HTR-8/SVneo (cell line): Measurements from ENCODE around the gene ARHGEF10L.
A peak's percentile ranks its signal among the peaks of the same experiment; 100 is the strongest.

ENCODE experiments used
- DNase-seq: peaks from one replicate; pipeline ENCODE4 v3.0.0; 2011; ENCODE audit warnings: low spot score, mixed read lengths; ENCODE audit not compliant: insufficient read length
- FAIRE-seq: peaks from 2 replicates; lab custom pipeline; 2011; peaks lifted over from hg19 to GRCh38; lab: Jason Lieb, UNC

ARHGEF10L gene

DNA sequence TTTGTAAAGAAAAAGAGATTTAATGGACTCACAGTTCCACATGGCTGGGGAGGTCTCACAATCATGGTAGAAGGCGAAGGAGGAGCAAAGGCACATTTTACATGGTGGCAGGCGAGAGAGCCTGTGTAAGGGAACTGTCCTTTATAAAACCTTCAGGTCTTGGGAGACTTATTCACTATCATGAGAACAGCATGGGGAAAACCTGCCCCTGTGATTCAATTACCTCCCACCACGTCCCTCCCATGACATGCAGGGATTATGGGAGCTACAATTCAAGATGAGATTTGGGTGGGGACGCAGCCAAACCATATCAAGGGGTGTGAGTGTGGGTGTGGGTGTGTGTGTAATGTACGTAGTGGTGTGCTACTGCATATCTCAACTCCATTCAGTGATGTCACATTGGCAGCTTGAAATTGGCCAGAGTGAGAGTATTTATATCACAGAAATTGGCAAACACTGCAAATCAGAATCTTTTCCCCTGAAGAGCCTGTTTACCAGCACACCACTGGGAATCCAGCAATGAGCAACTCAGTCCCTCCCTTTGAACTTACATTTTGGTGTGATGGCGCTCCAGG lies 5.4 kb downstream of the ARHGEF10L start:
- DNase-seq = no peak
- FAIRE-seq = peak; percentile 74

DNA sequence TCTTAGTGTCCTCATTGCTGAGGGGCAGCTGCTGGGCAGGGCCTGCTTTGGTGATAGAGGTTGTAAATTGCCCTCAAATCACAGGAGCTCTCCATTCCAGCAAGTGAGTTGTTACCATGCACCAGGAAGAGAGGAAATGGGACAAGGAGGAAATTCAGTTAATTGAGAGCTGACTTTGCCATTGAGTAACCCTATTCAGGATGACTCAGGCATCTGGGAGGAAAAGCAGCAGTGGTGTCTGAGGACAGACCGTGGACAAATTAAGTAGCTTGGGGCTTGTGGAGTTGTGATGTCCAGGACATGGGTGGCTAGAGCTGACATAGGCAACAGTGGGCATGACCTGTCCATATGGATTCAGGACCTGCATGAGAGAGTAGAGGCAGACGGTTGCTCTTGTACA lies 5.9 kb downstream of the ARHGEF10L start:
- peak; percentile 31 for DNase-seq
- FAIRE-seq = no peak

DNA sequence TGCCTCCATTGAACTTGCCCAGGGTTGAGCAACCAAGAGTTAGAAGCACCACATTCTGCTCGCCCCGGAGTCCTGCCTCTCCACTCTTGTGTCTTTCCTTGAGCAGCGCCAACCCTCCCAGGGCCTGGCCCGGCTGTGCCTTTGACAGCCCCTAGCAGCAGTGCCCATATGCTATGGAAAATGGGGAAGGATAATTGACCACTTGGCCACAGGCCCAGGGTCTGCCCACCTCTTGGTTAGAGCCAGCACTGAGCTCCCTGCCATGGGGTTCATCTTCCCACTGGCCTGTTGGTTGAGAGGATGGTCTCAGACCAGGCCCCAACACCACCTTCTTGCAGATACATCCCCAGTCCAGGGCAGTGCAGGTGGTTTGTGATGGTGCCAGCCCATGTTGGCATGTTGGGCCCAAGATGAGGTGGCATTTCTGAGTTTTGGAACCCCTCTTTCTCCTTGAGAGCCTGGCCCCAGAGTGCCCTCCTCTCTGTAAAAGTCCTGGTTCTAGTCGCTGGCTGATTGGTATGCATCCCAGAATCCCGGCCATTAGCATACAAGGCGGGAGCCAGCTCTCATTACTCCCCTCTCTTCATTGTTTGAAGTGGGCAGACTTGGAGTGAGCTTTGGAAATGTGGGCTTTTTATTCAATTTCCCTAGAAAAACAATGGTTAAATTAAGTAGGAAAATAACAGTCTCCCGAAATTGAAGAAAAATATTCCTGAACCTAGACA lies 7.6 kb downstream of the ARHGEF10L start:
- no peak for FAIRE-seq
- DNase-seq = no peak

DNA sequence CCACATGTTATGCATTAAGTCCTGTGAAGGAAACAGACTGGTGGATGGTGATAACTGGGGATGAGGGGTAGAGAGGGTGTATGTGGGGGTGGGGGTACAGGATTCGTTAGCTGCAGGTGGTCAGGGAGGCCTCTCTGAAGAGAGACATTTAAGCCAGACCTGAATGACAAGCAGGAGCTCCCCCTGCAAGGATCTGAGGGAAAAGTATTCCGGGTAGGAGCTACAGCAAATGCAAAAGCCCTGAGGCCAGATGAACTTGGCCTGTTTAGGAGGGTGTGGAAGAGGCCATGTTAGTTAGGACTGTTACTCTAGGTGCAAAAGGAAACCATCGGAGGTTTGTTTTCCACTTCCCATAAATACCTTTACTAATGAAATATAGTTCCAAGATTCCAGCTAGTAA lies 9.9 kb downstream of the ARHGEF10L start:
- DNase-seq = no peak
- FAIRE-seq = no peak

DNA sequence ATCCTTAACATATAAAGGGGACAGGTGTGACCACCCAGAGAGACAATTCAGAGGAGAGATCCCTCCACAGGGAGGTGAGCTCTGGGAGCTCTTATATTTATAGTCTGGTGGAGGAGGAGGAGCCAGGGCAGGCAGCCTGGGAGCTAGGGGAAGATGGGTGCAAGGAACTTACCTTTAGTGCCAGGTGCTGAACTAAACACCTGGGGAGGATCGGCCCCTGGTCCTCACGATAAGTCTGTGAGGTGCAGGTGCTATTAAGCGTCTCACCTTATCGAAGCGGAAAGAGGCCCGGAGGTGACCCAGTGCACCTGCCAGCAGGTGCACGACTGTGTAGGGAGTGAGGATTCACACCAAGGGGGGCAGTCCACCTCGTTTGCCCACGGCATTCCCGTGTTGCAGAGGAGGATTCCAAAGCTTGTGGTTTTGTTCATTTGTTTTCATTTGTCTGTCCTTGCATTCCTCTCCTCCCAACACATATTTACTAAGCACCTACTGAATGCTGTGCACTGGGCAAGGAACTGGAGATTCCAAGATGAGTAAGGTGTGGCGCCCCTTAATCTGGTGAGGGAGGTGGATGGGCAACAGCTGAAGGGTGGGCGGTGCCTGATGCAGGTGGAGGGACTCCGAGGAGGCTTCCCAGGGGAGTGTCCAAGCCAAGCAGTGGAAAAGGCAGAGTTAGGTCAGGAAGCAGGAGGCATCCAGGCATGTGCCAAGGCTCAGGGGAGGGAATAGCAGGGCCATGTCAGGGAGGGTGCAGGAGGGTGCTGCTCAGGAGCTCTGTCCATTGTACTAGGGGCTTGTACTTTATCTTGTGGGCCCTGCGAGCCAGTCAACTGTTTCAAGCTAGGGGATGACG lies 11.5 kb downstream of the ARHGEF10L start:
- FAIRE-seq = no peak
- DNase-seq = no peak

DNA sequence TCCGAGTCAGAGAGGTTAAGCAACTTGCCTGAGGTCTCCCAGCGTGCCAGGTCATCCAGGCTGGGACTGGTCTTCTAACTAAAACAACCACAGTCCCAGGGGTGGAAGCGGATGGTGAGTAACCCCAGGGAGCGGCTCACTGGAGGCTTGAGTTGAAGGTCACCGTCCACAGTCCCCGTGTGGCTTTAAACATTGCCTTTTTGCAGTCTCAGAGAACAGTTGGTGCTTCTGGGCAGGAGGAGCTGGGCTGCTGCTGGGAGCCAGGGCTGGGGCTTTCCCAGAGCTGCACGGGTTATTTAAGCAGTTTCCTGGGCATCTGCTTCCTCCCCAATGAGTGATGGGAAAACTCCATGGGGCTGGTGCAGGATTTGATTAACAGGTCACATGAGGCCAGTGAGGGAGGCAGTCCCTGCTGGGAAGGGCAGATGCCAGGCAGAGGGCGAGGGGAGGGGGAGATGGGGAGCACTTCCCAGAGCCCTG lies 12.3 kb downstream of the ARHGEF10L start:
- FAIRE-seq (no peak), DNase-seq (no peak)

DNA sequence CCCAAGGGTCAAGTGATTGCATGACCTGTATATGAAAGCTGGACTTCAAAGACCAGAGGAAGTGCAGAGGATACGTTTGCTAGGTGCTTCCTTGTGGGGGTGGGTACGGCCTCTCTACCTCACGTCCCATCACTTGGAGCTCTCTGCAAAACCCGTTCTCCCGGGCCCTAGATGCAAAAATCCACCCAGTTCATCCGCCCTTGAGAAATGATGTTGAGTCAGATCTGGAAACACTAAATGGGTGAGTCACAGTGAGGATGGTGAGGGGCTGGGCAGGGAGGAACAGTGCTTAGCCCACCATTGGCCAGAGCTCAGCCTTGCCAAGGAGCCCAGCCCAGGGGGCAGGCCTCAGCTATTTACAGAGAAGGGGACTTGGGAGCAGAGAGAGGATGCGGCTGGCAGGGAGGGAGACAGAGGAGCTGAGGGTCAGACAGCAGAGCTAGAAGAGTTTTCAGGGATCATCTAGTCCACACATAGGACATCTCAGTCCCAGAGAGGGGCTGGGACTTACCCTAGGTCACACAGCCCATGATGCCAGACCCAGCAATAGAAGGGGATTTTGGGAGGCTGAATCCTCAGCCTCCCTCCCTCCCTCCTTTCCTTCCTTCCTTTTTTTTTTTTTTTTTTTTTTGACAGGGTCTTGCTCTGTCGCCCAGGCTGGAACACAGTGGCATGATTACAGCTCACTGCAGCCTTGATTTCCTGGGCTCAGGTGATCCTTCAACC lies 14.6 kb downstream of the ARHGEF10L start:
- FAIRE-seq = no peak
- peak; percentile 57 for DNase-seq

DNA sequence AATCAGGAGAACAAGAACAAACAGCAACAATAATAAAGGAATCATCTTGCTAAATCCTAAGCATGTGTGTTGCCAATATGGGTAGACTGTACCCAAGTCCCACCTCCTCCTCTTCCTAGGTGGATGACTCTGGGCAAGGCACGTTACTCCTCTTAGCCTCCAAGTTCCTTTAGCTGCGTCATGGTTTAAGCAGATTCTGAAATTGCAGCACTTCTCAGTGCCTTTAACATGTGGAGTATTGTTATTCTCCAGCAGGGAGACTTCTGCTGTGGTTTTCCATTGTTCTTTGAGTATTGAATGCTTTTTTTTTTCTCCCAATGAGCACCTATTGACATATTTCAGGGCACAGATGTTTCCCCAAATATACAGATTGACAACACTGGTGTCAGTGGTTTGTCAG lies 15.5 kb downstream of the ARHGEF10L start:
- no peak for DNase-seq
- FAIRE-seq = no peak

DNA sequence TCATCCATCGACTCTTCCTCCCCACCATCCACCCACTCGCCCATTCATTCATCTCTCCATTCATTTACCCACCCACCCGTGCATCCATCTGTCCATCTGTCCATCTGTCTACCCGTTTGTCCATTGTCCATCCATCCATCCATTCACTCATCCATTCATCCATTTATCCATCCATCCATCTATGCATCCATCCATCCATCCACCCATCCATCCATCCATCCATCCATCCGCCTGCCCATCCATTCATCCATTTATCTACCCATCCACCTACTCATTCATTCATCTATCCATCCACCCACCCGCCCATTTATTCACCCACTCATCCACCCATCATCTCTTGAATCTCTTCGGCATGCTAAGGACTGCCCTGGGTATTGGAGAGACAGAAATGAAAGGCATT lies 18.5 kb downstream of the ARHGEF10L start:
- DNase-seq (no peak), FAIRE-seq (peak; percentile 4)

DNA sequence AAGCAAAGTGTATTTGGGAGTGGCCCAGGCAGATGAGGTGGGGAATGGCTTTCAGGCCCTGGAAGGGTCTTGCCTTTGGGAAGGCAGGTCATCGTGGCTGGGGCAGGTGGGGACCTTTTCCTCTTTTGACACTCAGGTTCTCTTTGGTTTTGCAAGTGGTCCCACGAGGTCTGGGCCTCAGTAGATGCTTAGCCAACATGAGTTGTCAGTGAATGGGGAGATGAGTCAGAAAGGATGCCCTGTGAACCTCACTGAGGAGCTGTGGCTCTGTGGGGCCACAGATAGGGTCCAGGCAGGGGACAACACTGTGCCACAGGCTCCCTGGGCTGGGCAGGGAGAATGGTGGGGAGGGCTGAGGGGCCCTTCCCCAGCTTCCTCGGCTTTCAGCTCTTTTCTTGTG lies 19.0 kb downstream of the ARHGEF10L start:
- FAIRE-seq = no peak

DNA sequence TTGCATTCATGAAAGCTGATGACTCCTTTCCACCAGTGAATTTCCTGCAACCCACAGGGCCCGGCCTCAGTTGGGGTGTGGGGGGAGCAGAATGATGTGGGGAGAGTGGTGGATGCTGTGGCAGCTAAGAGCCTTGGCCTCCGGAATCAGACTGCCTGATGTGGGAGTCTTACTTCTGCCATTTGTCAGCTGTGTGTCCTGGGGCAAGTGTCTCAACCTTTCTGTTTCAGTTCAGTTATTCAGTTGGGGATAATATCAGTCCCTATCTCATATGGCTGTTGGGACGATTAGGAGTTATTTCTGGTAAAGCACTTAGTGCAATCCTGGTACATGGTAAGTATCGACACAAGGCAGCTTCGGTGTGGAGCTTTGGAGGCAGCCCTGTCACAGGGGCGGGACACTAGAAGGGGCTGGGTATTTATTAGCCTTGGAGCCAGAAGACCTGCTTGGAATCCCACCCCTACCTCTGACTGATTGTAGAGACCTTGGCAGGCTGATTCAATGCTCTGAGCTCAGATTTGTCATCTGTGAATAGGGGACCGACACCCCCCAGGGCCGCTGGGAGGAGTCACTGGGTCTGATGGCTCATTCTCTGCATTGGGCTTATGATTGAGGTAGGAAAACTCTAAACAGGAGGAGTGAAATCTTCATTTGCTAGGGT lies 19.6 kb downstream of the ARHGEF10L start:
- DNase-seq (no peak), FAIRE-seq (no peak)

More for the DNA sequence above, 19.0 kb downstream of the ARHGEF10L start:
- no peak for DNase-seq

DNA sequence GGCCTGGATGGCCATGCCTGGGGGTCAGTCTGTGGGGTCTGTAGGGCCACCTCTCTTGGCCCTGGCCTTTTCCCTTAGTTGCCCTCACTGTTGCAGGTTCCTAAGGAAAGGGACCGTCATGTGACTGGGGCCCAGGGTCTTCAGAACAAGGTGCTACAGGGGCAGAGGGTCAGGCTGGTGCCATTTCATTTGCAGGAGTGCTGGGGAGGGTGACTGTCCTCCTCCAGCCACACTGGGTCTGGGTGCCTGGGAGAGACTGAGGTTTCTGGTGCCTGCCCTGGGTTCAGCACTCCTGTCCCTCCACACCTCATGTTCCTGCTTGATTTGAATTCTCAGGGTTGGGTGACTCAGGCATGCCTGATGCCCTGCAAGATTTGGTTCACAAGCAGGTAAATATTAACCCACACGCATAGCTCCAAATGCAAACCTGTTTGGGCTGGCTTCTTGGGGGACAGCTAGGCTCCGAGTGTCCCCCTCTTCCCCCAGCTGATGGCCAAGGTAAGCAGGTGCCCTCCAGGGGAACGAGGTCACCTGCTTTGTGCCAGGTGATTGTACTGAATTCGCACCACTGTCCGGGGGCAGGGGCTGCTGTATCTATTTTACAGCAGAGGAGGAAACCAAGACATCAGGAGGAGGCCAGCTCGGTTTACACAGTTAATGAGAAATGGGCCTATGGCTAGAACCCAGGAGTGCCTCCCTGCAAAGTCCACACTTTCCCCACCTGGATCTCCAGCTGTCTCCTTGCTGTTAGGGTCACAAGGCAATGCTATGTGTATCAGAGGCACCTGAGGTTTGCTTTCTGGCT lies 20.3 kb downstream of the ARHGEF10L start:
- FAIRE-seq (no peak), DNase-seq (no peak)

DNA sequence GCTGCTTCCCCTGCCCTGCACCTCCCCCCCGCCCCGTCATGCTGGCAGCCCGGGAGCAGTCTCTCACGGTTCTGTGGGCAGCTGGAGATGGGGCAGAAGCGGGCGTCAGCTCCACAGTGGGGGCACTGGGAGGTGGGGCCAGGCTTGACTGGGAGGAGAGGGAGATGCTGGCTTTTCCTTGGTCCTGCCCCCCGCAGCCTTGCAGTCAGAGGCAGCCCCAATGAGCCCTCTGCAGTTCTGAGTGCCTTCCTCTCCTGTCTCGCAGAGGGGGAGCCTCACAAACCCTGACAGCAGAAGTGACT lies 21.7 kb downstream of the ARHGEF10L start:
- no peak for FAIRE-seq
- DNase-seq = no peak

DNA sequence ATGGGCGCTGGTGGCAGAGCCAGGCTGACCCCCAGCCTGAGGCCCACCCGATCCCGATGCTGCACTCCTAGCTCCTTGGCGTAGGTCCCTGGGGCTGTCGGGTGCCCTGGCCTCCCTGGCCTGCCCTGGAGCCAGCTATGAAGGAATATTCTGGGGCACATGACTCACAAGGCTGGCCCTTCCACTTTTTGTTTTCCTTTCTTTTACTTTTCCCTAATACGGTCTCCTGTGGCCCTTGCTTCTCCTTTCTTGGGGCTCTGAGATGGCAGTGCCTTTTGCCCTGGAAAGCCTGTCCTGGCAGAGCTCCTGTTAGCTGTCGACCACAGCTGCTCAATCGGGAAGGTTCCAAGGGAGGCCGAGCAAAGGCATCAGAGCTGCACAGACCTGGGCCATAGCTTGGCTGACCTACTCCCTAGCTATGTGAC lies 22.1 kb downstream of the ARHGEF10L start:
- FAIRE-seq = no peak
- no peak for DNase-seq

DNA sequence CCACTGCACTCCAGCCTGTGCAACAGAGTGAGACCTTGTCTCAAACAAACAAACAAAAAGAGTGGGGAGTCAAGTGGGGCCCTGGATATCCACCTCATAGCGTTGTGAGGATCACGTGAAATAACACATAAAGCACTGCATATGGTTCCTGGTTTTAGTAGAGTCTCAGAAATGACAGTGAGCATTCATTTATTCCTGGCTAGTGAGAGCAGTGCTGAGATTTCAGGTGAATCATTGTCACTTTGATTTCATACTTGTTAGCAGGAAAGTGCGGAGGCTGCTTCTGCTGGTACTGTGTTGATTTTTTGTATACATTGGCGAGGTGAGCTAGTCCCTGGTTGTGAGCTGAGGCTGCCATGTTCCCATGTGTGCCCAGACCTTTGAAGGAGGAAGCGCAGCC lies 22.9 kb downstream of the ARHGEF10L start:
- DNase-seq (no peak), FAIRE-seq (no peak)

DNA sequence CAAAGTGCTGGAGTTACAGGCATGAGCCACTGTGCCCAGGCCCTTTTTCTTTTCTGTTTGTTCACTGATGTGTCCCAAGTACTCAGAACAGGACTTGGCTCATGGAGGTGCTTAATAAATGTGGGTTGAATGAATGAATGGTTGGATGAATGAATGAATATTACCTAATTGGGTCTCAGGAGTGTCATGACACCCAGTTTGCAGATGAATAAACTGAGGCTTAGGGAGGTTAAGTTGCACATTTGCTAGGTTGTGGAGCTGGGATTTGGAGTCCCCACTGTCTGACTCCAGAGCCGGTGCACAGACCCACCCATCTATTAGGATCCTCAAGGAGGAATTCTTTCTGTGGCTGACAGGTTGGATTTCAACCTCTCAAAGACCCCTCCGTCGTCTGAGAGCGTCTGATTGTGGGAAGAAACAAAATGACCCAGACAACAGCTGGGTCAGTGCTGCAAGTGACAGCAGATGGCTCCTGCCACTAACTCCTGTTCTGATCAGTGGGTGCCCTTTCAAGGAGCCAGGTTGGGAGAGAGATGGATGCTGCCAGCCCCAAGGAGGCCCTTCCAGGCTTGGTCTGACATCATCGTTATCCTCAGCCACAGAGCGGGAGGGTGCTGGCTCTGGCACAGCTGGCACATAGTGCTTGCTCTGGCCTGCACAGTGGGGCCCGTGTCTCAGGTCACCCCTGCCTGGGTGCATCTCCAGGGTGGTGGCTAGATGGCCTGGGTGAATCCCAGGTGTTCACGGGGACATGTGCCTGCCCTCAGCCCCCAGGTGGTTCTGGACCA lies 24.2 kb downstream of the ARHGEF10L start:
- FAIRE-seq (no peak), DNase-seq (no peak)

DNA sequence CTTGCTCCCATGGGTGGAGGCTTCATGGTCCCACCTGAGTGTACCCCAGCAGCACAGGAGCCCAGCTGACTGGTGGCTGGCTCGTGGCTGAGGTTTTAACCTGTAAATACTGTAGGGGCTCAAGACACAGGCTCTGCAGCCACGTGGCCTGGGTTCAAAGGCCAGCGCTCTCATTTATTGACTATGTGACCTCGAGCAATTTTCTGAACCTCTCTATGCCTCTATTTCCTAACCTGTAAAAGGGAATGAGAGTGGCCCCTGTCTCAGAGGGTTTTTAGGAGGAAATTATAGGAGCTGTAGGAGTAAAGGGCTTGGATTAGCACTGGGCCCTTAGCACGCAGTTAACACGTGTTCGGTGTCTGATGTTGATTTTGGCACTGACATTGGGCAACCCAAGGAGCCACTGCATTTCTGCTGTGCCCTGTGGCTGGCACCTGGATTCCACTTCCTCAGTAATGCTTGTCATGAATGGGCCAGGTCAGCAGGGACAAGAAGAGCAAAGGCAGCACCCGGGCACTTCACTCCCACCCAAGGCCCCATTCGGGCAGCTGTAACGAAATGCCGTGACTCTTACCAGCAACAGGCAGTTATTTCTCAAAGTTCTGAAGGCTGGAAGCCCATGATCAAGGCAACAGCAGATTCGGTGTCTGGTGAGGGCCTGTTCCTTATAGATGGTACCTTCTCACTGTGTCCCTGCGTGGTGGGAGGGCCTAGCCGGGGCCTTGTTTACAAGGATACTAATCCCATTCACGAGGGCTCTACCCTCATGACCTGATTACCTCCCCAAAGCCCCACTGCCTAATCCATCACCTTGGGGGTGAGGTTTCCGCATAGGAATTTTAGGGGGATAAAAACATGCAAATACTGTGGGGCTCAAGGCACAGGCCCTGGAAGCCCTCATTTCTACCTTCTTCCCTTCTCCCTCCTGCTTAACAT lies 25.2 kb downstream of the ARHGEF10L start:
- FAIRE-seq = no peak

More for the DNA sequence above, 25.2 kb downstream of the ARHGEF10L start:
- no peak for DNase-seq
